Measurements from ENCODE around the gene FAM13A.

FAM13A gene

GRCh38 chr4:88744609-88745008 is 312.4 kb downstream of the FAM13A start:
- no peak for TF ChIP-seq CTCF (IDR thresholded peaks at IDR 0.05; ENCODE audit: low read length)
- no peak for TF ChIP-seq EZH2 (optimal IDR thresholded peaks at IDR 0.05; ENCODE audit: low read depth, low read length)
- no peak for TF ChIP-seq EZH2phosphoT487 (IDR thresholded peaks at IDR 0.05; ENCODE audit: low read length)
- H3K4me3 ChIP-seq (ENCODE audit: low read length): no peak overlapping the region
- no peaks in the 10 kb centered on the region for H3F3A ChIP-seq (ENCODE audit: insufficient read depth, low read length)
- H4K20me1 ChIP-seq (ENCODE audit: insufficient read depth, low read length): no peaks in the 10 kb centered on the region
- H3K27ac ChIP-seq (ENCODE audit: low read length): no peak overlapping the region
- no peak overlapping the region for H3K9ac ChIP-seq (ENCODE audit: low read length)
- H3K4me1 ChIP-seq (ENCODE audit: low read length): no peaks in the 10 kb centered on the region
- no peak overlapping the region for H2AFZ ChIP-seq (ENCODE audit: low read length)
- no peaks in the 10 kb centered on the region for H3K36me3 ChIP-seq (replicated peaks; ENCODE audit: insufficient read depth, low read length)
- H3K4me2 ChIP-seq (ENCODE audit: low read depth, low read length): no peak overlapping the region
- DNase-seq: no peak
- H3K79me2 ChIP-seq (ENCODE audit: low read length): no peaks in the 10 kb centered on the region
- H3K27me3 ChIP-seq (replicated peaks; ENCODE audit: insufficient read depth, low read length): no peaks in the 10 kb centered on the region
- no peaks in the 10 kb centered on the region for H3K9me2 ChIP-seq (replicated peaks; ENCODE audit: insufficient read depth, low read length)
- H3K9me3 ChIP-seq (replicated peaks; ENCODE audit: insufficient read depth, low read length): no peaks in the 10 kb centered on the region

- Histone ChIP-seq H3K4me2 (ENCODE audit: low read depth, low read length) (no peak overlapping the region), H3K79me2 (ENCODE audit: low read length) (no peaks in the 10 kb centered on the region), H3K27me3 (replicated peaks; ENCODE audit: insufficient read depth, low read length) (no peaks in the 10 kb centered on the region), H3K4me3 (ENCODE audit: low read length) (no peak overlapping the region), H4K20me1 (ENCODE audit: insufficient read depth, low read length) (no peaks in the 10 kb centered on the region), H3K36me3 (replicated peaks; ENCODE audit: insufficient read depth, low read length) (no peaks in the 10 kb centered on the region), H3K9ac (ENCODE audit: low read length) (no peak overlapping the region), H3K9me2 (replicated peaks; ENCODE audit: insufficient read depth, low read length) (no peaks in the 10 kb centered on the region), H3K27ac (ENCODE audit: low read length) (no peak overlapping the region), H2AFZ (ENCODE audit: low read length) (no peak overlapping the region), H3K4me1 (ENCODE audit: low read length) (no peaks in the 10 kb centered on the region), H3F3A (ENCODE audit: insufficient read depth, low read length) (no peaks in the 10 kb centered on the region), H3K9me3 (replicated peaks; ENCODE audit: insufficient read depth, low read length) (no peaks in the 10 kb centered on the region)
- TF ChIP-seq CTCF (IDR thresholded peaks at IDR 0.05; ENCODE audit: low read length): no peak
- TF ChIP-seq EZH2 (optimal IDR thresholded peaks at IDR 0.05; ENCODE audit: low read depth, low read length): no peak
- no peak for TF ChIP-seq EZH2phosphoT487 (IDR thresholded peaks at IDR 0.05; ENCODE audit: low read length)
- DNase-seq: no peak
Measured at GRCh38 chr4:88743696-88744095, 313.3 kb downstream of the FAM13A start.

GRCh38 chr4:88742561-88742960 is 314.4 kb downstream of the FAM13A start:
- Histone ChIP-seq H3K27me3 (replicated peaks; ENCODE audit: insufficient read depth, low read length) (no peaks in the 10 kb centered on the region), H3K4me3 (ENCODE audit: low read length) (no peak overlapping the region), H3K9ac (ENCODE audit: low read length) (no peak overlapping the region), H3K9me2 (replicated peaks; ENCODE audit: insufficient read depth, low read length) (no peaks in the 10 kb centered on the region), H3K9me3 (replicated peaks; ENCODE audit: insufficient read depth, low read length) (no peaks in the 10 kb centered on the region), H2AFZ (ENCODE audit: low read length) (no peak overlapping the region), H4K20me1 (ENCODE audit: insufficient read depth, low read length) (no peaks in the 10 kb centered on the region), H3K27ac (ENCODE audit: low read length) (no peak overlapping the region), H3K4me1 (ENCODE audit: low read length) (peaks cover 5% of the 10 kb centered on the region), H3K36me3 (replicated peaks; ENCODE audit: insufficient read depth, low read length) (no peaks in the 10 kb centered on the region), H3K79me2 (ENCODE audit: low read length) (no peaks in the 10 kb centered on the region), H3K4me2 (ENCODE audit: low read depth, low read length) (no peak overlapping the region), H3F3A (ENCODE audit: insufficient read depth, low read length) (no peaks in the 10 kb centered on the region)
- TF ChIP-seq CTCF (IDR thresholded peaks at IDR 0.05; ENCODE audit: low read length) (no peak), EZH2phosphoT487 (IDR thresholded peaks at IDR 0.05; ENCODE audit: low read length) (no peak), EZH2 (optimal IDR thresholded peaks at IDR 0.05; ENCODE audit: low read depth, low read length) (no peak)
- no peak for DNase-seq

Measured in MM.1S (cell line).